Stimulated activated naive B cell treated with anti-CD40 and anti-IgM and Interleukin-4, amounts not matched to agents 10 μg/mL and 1 μg/mL and 100 μg/mL, for 72 hours (primary cell): Measurements from ENCODE around the gene ADRA2B.

Source experiments
- ATAC-seq, 2 donors: fragments of 150-1000 bp; cut with Tn5 transposase; replicated peaks; 2 replicates each; pipeline ENCODE4 v1.10.0; 2021; ENCODE audit warnings: moderate library complexity in 1 of 2
- DNase-seq: peaks from one replicate; pipeline ENCODE4 v3.0.0; 2021
- H3K27ac Mint-ChIP-seq: one replicate; pipeline ENCODE4 v1.8.0; 2022; ENCODE audit warnings: mild to moderate bottlenecking, mixed read lengths
- H3K27me3 Mint-ChIP-seq, 2 donors: one replicate each; pipeline ENCODE4 v1.8.0; 2022; ENCODE audit warnings: mixed read lengths in 2 of 2
- H3K36me3 Mint-ChIP-seq, 2 donors: one replicate each; pipeline ENCODE4 v1.8.0; 2022; ENCODE audit warnings: mixed read lengths in 2 of 2, mild to moderate bottlenecking in 1 of 2
- H3K4me1 Mint-ChIP-seq, 2 donors: one replicate each; pipeline ENCODE4 v1.8.0; 2022; ENCODE audit warnings: mixed read lengths in 2 of 2, mild to moderate bottlenecking in 1 of 2
- H3K4me3 Mint-ChIP-seq, 2 donors: one replicate each; pipeline ENCODE4 v1.8.0; 2022; ENCODE audit warnings: mild to moderate bottlenecking in 2 of 2, mixed read lengths in 2 of 2, moderate library complexity in 1 of 2
- H3K9me3 Mint-ChIP-seq, 2 donors: one replicate each; pipeline ENCODE4 v1.8.0; 2022; ENCODE audit warnings: mixed read lengths in 2 of 2, mild to moderate bottlenecking in 1 of 2

Gene ADRA2B

GRCh38 chr2:96112501-96113366 lies 3.6 kb downstream of the ADRA2B start:
- peaks cover 9 to 21% of the 10 kb centered on the region in 2 donors for H3K4me1 Mint-ChIP-seq
- no peak for DNase-seq
- no peak overlapping the region for H3K4me3 Mint-ChIP-seq
- peaks cover 19% of the 10 kb centered on the region in 2 donors for H3K27me3 Mint-ChIP-seq
- H3K9me3 Mint-ChIP-seq: peaks cover 3% of the 10 kb centered on the region in 2 donors
- no peak overlapping the region for H3K27ac Mint-ChIP-seq
- H3K36me3 Mint-ChIP-seq: peaks cover 3 to 4% of the 10 kb centered on the region in 2 donors
- ATAC-seq: no peak

DNA sequence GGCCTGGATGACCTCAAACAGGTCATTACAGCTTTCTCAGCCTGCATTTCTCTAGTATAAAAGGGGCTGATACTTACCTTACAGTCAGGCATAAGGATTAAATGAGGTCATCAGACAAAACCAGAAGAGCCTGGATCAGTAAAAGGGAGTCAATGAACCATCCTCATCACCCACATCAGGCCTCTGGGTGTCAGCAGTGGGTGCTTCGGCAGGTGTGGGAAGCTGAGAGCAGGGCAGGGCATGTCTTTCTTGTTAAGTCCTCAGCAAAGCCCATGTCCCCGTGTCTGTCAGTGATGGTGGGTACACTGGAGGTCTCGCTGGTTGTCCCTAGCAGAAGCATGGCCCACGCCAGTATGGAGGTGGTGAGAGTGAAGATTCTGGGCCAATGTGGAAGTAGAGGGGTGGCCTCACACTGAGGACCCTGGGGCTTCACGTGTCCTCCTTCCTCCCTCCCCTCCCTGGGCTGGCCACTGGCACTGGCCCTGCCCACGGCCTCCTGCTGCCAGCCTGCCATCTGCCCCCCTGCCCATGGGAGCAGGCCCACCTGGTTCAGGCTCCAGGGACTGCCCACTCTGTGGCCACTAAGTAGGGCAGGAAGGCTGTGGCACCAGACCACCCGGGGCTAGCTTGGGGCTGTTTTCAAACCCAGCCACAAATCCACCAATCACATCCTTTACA lies 4.4 kb downstream of the ADRA2B start:
- ATAC-seq: no peak
- Mint-ChIP-seq H3K4me1 (peaks cover 3 to 17% of the 10 kb centered on the region in 2 donors), H3K27me3 (peaks cover 13 to 19% of the 10 kb centered on the region in 2 donors), H3K27ac (no peak overlapping the region), H3K4me3 (no peak overlapping the region), H3K9me3 (peaks cover 3% of the 10 kb centered on the region in 2 donors), H3K36me3 (peaks cover 3 to 4% of the 10 kb centered on the region in 2 donors)
- DNase-seq: no peak

GRCh38 chr2:96111257-96111640 lies 5.1 kb downstream of the ADRA2B start:
- DNase-seq: no peak
- Mint-ChIP-seq H3K4me1 (peaks cover 3 to 15% of the 10 kb centered on the region in 2 donors), H3K27ac (no peak overlapping the region), H3K36me3 (peaks cover 3 to 4% of the 10 kb centered on the region in 2 donors), H3K27me3 (peaks cover 12 to 19% of the 10 kb centered on the region in 2 donors), H3K9me3 (peaks cover 3% of the 10 kb centered on the region in 2 donors), H3K4me3 (no peak overlapping the region)
- no peak for ATAC-seq

DNA sequence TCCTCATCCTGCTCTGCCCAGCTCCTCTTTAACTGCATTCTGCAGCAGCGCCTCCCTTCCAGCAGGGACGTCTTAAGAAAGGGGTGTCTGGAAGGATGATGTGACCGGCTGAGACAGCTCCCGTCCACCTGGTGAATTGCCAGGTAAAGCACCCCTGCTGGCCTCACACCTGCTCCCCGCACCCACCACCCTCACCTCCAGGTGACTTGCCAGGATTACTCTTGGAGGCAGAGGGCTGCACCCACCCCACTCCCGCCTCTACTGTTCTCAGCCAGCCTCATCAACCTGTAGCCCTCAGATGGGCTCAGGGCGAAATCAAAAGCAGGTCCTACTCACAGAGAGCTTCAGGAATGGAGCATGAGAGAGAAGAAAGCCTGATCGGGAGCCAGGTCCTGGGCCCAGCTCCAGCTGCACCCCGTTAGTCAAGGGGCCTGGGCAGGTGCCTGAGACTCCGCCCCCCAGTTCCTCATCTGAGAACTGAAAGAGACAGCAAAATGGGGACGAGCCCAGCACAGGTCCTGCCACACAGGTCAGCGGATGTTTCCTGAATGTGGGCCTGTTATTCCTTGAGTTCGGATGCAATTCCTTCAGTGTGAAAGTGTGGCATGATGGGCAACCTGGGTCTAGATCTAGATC lies 5.6 kb downstream of the ADRA2B start:
- Mint-ChIP-seq H3K27ac (no peak overlapping the region), H3K27me3 (peaks cover 7 to 18% of the 10 kb centered on the region in 2 donors), H3K4me3 (no peak overlapping the region), H3K4me1 (peaks cover 2 to 10% of the 10 kb centered on the region in 2 donors), H3K36me3 (peaks cover 3% of the 10 kb centered on the region in 2 donors), H3K9me3 (peaks cover 2 to 5% of the 10 kb centered on the region in 2 donors)
- DNase-seq (no peak), ATAC-seq (no peak)

DNA sequence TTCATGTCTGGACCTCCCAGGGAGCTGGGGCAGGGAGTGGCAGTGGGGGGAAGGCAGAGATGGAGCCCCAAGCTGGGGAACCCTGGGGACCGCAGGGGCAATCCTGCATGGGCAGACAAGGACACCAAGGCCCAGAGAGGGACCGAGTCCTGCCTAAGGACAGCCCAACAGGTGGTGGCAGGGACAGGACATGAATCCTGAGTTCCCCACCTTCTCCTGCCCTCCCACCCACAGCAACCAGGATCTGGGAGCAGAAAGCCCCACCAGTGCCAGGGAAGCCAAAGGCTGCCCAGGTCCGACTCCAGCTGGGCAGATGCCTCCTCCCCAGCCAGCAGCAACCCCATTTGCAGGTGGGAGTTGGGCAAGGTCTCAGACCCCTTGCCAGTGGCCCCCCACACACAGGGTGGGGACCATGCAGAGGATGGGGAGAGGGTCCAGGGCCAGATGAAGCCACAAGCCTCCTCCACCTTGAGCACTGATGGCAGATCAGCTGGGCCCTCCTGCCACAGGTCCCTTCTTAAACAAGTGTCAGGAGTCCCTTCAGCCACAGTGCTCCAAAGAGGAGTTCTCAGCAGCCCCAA lies 6.3 kb downstream of the ADRA2B start:
- Mint-ChIP-seq H3K36me3 (peaks cover 7% of the 10 kb centered on the region in 2 donors), H3K9me3 (peaks cover 6 to 10% of the 10 kb centered on the region in 2 donors), H3K4me3 (no peak overlapping the region), H3K27ac (no peak overlapping the region), H3K4me1 (peaks cover 0 to 6% of the 10 kb centered on the region in 2 donors), H3K27me3 (peaks cover 0 to 12% of the 10 kb centered on the region in 2 donors)
- DNase-seq: no peak
- ATAC-seq: no peak

DNA sequence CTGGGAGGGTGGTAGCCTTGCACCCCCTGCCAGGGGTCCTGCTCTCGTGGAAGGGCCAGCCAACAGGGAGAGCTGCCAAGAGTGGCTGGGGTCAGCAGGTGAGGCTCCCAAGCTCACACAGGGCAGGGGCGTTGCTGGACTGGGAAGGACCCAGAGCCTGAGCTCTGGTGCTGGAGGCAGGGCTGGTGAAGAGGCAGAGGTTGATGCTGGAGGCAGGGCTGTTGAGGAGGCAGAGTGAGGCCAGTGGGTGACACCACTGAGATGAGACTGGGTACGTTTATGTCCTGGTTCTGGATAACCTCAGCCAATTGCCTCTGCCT lies 7.0 kb downstream of the ADRA2B start:
- H3K4me1 Mint-ChIP-seq: peaks cover 0 to 6% of the 10 kb centered on the region in 2 donors
- no peak for DNase-seq
- peaks cover 11 to 13% of the 10 kb centered on the region in 2 donors for H3K9me3 Mint-ChIP-seq
- H3K27ac Mint-ChIP-seq: no peak overlapping the region
- peaks cover 8 to 9% of the 10 kb centered on the region in 2 donors for H3K36me3 Mint-ChIP-seq
- H3K4me3 Mint-ChIP-seq: no peak overlapping the region
- no peak for ATAC-seq
- peaks cover 0 to 12% of the 10 kb centered on the region in 2 donors for H3K27me3 Mint-ChIP-seq

DNA sequence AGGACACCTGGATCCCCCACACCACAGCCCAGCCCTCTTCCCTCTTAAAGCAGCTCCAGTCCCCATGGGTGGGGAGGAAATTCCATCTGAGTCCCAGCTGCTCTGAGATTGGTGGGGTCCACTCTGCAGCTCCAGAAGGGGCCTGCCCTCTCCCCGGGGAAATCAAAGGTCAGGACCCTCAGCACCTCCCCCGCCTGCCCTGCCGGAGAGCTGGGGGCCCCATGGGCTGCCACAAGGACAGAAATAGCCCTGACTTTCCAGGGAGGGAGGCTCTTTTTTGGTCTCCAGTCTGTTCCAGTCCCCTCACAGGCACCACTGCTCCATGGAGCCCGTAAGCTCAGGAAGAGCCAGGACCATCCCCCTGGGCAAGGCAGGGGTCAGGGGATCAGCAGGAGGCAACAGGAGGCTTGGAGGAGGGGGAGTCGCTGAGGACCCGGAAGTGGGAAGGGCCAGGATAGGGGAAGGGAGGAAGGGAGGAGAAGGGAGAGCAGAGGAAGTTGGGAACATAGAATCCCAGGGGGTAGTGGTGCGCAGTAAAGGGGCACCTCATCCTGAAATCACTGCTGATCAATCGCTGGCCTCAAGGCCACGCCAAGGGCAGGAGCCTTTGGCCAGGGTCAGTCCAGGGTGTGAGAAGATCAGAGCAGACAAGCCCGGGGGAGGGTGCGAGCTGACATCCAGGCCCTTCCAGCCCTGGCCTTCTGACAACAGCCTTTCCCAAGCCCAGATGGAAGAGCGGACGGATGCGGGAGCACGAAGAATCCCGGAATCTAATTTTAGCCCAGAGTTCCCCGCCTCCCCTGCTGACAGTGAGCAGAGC lies 7.6 kb downstream of the ADRA2B start:
- DNase-seq: no peak

GRCh38 chr2:96108151-96108540 lies 8.2 kb downstream of the ADRA2B start:
- H3K36me3 Mint-ChIP-seq: peaks cover 8 to 9% of the 10 kb centered on the region in 2 donors
- DNase-seq (no peak), ATAC-seq (no peak)
- peaks cover 0 to 12% of the 10 kb centered on the region in 2 donors for H3K27me3 Mint-ChIP-seq
- peaks cover 1 to 12% of the 10 kb centered on the region in 2 donors for H3K4me1 Mint-ChIP-seq
- H3K4me3 Mint-ChIP-seq: no peak overlapping the region
- no peak overlapping the region for H3K27ac Mint-ChIP-seq
- peaks cover 11 to 13% of the 10 kb centered on the region in 2 donors for H3K9me3 Mint-ChIP-seq

More for the DNA sequence above, 7.6 kb downstream of the ADRA2B start:
- no peak overlapping the region for H3K4me3 Mint-ChIP-seq
- H3K27me3 Mint-ChIP-seq: peaks cover 0 to 12% of the 10 kb centered on the region in 2 donors
- H3K4me1 Mint-ChIP-seq: peaks cover 1 to 7% of the 10 kb centered on the region in 2 donors
- no peak for ATAC-seq
- H3K36me3 Mint-ChIP-seq: peaks cover 8 to 9% of the 10 kb centered on the region in 2 donors
- H3K27ac Mint-ChIP-seq: no peak overlapping the region
- H3K9me3 Mint-ChIP-seq: peaks cover 11 to 13% of the 10 kb centered on the region in 2 donors

GRCh38 chr2:96107708-96108065 lies 8.7 kb downstream of the ADRA2B start:
- DNase-seq: no peak

GRCh38 chr2:96106991-96107707 lies 9.2 kb downstream of the ADRA2B start:
- Mint-ChIP-seq H3K36me3 (peaks cover 8 to 9% of the 10 kb centered on the region in 2 donors), H3K27me3 (peaks cover 0 to 12% of the 10 kb centered on the region in 2 donors), H3K27ac (no peak overlapping the region), H3K4me3 (no peak overlapping the region), H3K4me1 (peaks cover 1 to 12% of the 10 kb centered on the region in 2 donors), H3K9me3 (peaks cover 11 to 13% of the 10 kb centered on the region in 2 donors)
- ATAC-seq (no peak), DNase-seq (no peak)

More at GRCh38 chr2:96107708-96108065, 8.7 kb downstream of the ADRA2B start:
- H3K27me3 Mint-ChIP-seq: peaks cover 0 to 12% of the 10 kb centered on the region in 2 donors
- H3K36me3 Mint-ChIP-seq: peaks cover 8 to 9% of the 10 kb centered on the region in 2 donors
- peaks cover 1 to 12% of the 10 kb centered on the region in 2 donors for H3K4me1 Mint-ChIP-seq
- no peak for ATAC-seq
- peaks cover 11 to 13% of the 10 kb centered on the region in 2 donors for H3K9me3 Mint-ChIP-seq
- H3K27ac Mint-ChIP-seq: no peak overlapping the region
- H3K4me3 Mint-ChIP-seq: no peak overlapping the region

- Mint-ChIP-seq H3K9me3 (peaks cover 11 to 13% of the 10 kb centered on the region in 2 donors), H3K27me3 (peaks cover 0 to 12% of the 10 kb centered on the region in 2 donors), H3K27ac (no peak overlapping the region), H3K4me1 (peaks cover 1 to 12% of the 10 kb centered on the region in 2 donors), H3K4me3 (no peak overlapping the region), H3K36me3 (peaks cover 8 to 9% of the 10 kb centered on the region in 2 donors)
- ATAC-seq: no peak
- no peak for DNase-seq
Measured at GRCh38 chr2:96105994-96106715, 10.2 kb downstream of the ADRA2B start.

DNA sequence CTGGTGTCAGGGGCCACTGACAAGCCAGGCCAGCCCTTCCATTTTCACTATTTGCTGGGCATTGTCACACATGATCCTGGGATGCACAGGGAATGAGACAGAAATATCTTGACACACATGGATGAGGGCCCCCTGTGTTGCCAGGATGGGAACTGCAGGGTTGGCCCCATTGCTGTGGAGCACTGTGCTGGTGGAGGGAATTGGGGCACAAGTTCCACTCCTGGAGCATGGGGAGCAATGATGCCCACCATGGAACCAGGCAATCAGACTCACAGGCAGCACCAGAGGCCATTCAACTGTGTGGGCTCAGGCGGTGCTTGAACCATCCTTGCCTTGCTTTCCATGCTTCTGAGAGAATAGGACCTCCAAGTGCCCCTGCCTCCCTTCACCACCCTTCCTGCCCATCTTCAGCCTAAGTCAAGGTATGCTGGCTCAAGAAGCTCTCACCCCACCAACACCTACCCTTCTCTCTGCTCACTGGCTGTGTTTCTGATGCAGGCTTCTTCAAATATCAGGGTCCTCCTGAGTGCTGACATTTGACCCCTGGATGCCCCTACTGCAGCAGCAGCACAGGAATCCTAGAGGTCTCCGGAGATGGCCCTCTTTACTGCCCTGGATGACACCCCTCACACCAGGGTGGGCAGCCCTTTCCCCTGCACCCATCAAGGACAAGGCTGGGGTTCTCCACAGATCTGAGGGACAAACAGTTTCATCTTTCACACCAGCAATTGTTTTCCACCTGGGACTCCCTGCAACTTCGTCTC lies 11.0 kb downstream of the ADRA2B start:
- DNase-seq (no peak), ATAC-seq (no peak)
- peaks cover 0 to 12% of the 10 kb centered on the region in 2 donors for H3K27me3 Mint-ChIP-seq
- H3K36me3 Mint-ChIP-seq: peaks cover 8 to 9% of the 10 kb centered on the region in 2 donors
- peaks cover 1 to 12% of the 10 kb centered on the region in 2 donors for H3K4me1 Mint-ChIP-seq
- H3K27ac Mint-ChIP-seq: no peak overlapping the region
- no peak overlapping the region for H3K4me3 Mint-ChIP-seq
- peaks cover 11 to 13% of the 10 kb centered on the region in 2 donors for H3K9me3 Mint-ChIP-seq
